ENCODE measurements around the gene ABTB2. TPM values are rescaled to one million over a fixed set of nuclear protein-coding genes. Genes with fewer than 3 reads are reported as not detected.

Gene ABTB2
- total and polyA plus RNA-seq, 10 of the 15 experiments (the other 5 are each of a cell fraction or from before 2014, with no cell fraction given) = 0.13 to 2.1 (median 0.72) TPM

- no peaks in the 10 kb centered on the region for H3K79me2 ChIP-seq (ENCODE audit: control insufficient read depth, insufficient read depth, low read length)
- ATAC-seq = no peak
- H3K4me3 ChIP-seq = no peak overlapping the region
- no peak for DNase-seq (ENCODE audit: low read depth, low spot score)
- no peaks in the 10 kb centered on the region for H3K27me3 ChIP-seq (replicated peaks in 1 of 2; ENCODE audit: control insufficient read depth in 2 of 2, insufficient read depth in 2 of 2, low read length in 1 of 2)
- no peak for FAIRE-seq
- no peaks in the 10 kb centered on the region; the same call in 2 of the 3 replicates for H3K9me3 ChIP-seq (replicated peaks; ENCODE audit: control insufficient read depth, insufficient read depth, low read length)
- WGBS (ENCODE audit: insufficient coverage, insufficient replicate concordance, low lambda C conversion rate, missing lambda C conversion rate) = 65% methylated on average over 6 of the region's 6 CpGs
- no peak overlapping the region for H3K27ac ChIP-seq (ENCODE audit: control insufficient read depth, insufficient read depth)
- no peaks in the 10 kb centered on the region; the same call in 1 of the 2 replicates for H4K20me1 ChIP-seq (ENCODE audit: control insufficient read depth, insufficient read depth)
- no peak overlapping the region for H3K9ac ChIP-seq (ENCODE audit: control insufficient read depth, insufficient read depth, low read length)
- H2AFZ ChIP-seq (ENCODE audit: control insufficient read depth, low read depth, low read length) = no peak overlapping the region
- intact Hi-C loops (cut with micrococcal nuclease; ENCODE audit: unreplicated experiment) = no loop called here
- ChIA-PET RAD21 (ENCODE audit: unreplicated experiment) (no interaction called here), SMC1A (ENCODE audit: uncharacterized antibody, unreplicated experiment) (interaction anchor here (0.6 to 1.5 kb wide), 3 partner anchors 11 to 232 kb away, joined by 3 to 4 read pairs (median 3); no protein-coding TSS in a partner anchor), CTCF (interaction anchor here (0.6 kb wide), 1 partner anchor 229 kb away, joined by 3 read pairs; no protein-coding TSS in a partner anchor), POLR2A (no interaction called here)
- TF ChIP-seq CBX5 (IDR thresholded peaks at IDR 0.05; ENCODE audit: low read depth) (no peak), PAX5 (IDR thresholded peaks at IDR 0.05; ENCODE audit: borderline replicate concordance, low read depth, low read length) (no peak), NFYA (IDR thresholded peaks at IDR 0.05; ENCODE audit: borderline replicate concordance, low read depth, low read length) (no peak)
- BruUV-seq (replicated peaks) = no TSS peak
- H3K36me3 ChIP-seq (ENCODE audit: control insufficient read depth in 2 of 2, insufficient read depth in 2 of 2, low read length in 1 of 2) = no peaks in the 10 kb centered on the region
- H3K4me1 ChIP-seq (ENCODE audit: control insufficient read depth, insufficient read depth, low read length) = no peaks in the 10 kb centered on the region
- no peak overlapping the region for H3K4me2 ChIP-seq (ENCODE audit: control insufficient read depth, insufficient read depth)
- in situ Hi-C loops (cut with MboI) = no loop called here
Observed at GRCh38 chr11:34404280-34404679, 46.5 kb upstream of the ABTB2 start.

- ChIA-PET CTCF (interaction anchor here (0.7 kb wide), 1 partner anchor 10 kb away, joined by 3 read pairs; no protein-coding TSS in a partner anchor), POLR2A (no interaction called here), RAD21 (ENCODE audit: unreplicated experiment) (no interaction called here), SMC1A (ENCODE audit: uncharacterized antibody, unreplicated experiment) (interaction anchor here (0.7 to 1.5 kb wide), 3 partner anchors 12 to 89 kb away, joined by 3 to 4 read pairs (median 3); no protein-coding TSS in a partner anchor)
- no peaks in the 10 kb centered on the region for H3K36me3 ChIP-seq (ENCODE audit: control insufficient read depth in 2 of 2, insufficient read depth in 2 of 2, low read length in 1 of 2)
- no peak overlapping the region for H3K4me2 ChIP-seq (ENCODE audit: control insufficient read depth, insufficient read depth)
- H3K79me2 ChIP-seq (ENCODE audit: control insufficient read depth, insufficient read depth, low read length) = no peaks in the 10 kb centered on the region
- intact Hi-C loops (cut with micrococcal nuclease; ENCODE audit: unreplicated experiment) (no loop called here), in situ Hi-C loops (cut with MboI) (no loop called here)
- H2AFZ ChIP-seq (ENCODE audit: control insufficient read depth, low read depth, low read length) = no peak overlapping the region
- no peak overlapping the region for H3K9ac ChIP-seq (ENCODE audit: control insufficient read depth, insufficient read depth, low read length)
- no peaks in the 10 kb centered on the region; the same call in 2 of the 3 replicates for H3K9me3 ChIP-seq (replicated peaks; ENCODE audit: control insufficient read depth, insufficient read depth, low read length)
- no peak overlapping the region for H3K4me3 ChIP-seq
- ATAC-seq = no peak
- no peaks in the 10 kb centered on the region for H3K4me1 ChIP-seq (ENCODE audit: control insufficient read depth, insufficient read depth, low read length)
- no peak for FAIRE-seq
- H3K27me3 ChIP-seq (replicated peaks in 1 of 2; ENCODE audit: control insufficient read depth in 2 of 2, insufficient read depth in 2 of 2, low read length in 1 of 2) = no peaks in the 10 kb centered on the region
- no TSS peak for BruUV-seq (replicated peaks)
- WGBS (ENCODE audit: insufficient coverage, insufficient replicate concordance, low lambda C conversion rate, missing lambda C conversion rate) = 77% methylated on average over 4 of the region's 4 CpGs
- DNase-seq (ENCODE audit: low read depth, low spot score) = no peak
- H3K27ac ChIP-seq (ENCODE audit: control insufficient read depth, insufficient read depth) = no peak overlapping the region
- H4K20me1 ChIP-seq (ENCODE audit: control insufficient read depth, insufficient read depth) = no peaks in the 10 kb centered on the region; the same call in 1 of the 2 replicates
- TF ChIP-seq IRF3 (IDR thresholded peaks at IDR 0.05) (no peak), ZNF207 (IDR thresholded peaks at IDR 0.05; ENCODE audit: borderline replicate concordance) (no peak), ATF2 (IDR thresholded peaks at IDR 0.05; ENCODE audit: low read length) (no peak), CHD2 (IDR thresholded peaks at IDR 0.05; ENCODE audit: borderline replicate concordance, low read depth, low read length) (no peak), SIX5 (IDR thresholded peaks at IDR 0.05; ENCODE audit: low read depth, low read length, severe bottlenecking) (no peak), ELK1 (IDR thresholded peaks at IDR 0.05; ENCODE audit: low read depth, low read length) (no peak), SUPT20H (IDR thresholded peaks at IDR 0.05; ENCODE audit: borderline replicate concordance, control insufficient read depth, low read depth, low read length) (no peak), ZNF274 (IDR thresholded peaks at IDR 0.05; ENCODE audit: insufficient read depth, insufficient read length) (no peak)
Observed at GRCh38 chr11:34403431-34403830, 45.6 kb upstream of the ABTB2 start.
